Osteoblast (primary cell): Measurements from ENCODE around the gene DNAJC6. TPM values are rescaled to one million over a fixed set of nuclear protein-coding genes. Genes with fewer than 3 reads are reported as not detected.

Experiments used
- DNase-seq: peaks from one replicate; pipeline ENCODE4 v3.0.0; 2011; ENCODE audit warnings: low spot score, mixed read lengths; ENCODE audit not compliant: insufficient read length; ENCODE audit errors: missing footprints
- H2AFZ ChIP-seq: 2 replicates; pipeline ENCODE4 v1.6.0; 2011; ENCODE audit warnings: mild to moderate bottlenecking, low read length
- H3K27ac ChIP-seq: 2 replicates; pipeline ENCODE4 v1.5.1; 2011; ENCODE audit warnings: mild to moderate bottlenecking, low read depth, low read length, moderate library complexity
- H3K27me3 ChIP-seq: 2 replicates; pipeline ENCODE4 v1.6.0; 2012; ENCODE audit warnings: mild to moderate bottlenecking, control low read depth, inconsistent platforms, low read length, moderate library complexity; ENCODE audit not compliant: insufficient read depth
- H3K36me3 ChIP-seq: 2 replicates; pipeline ENCODE4 v1.5.1; 2011; ENCODE audit warnings: mild to moderate bottlenecking, low read length, control low read depth, moderate library complexity; ENCODE audit not compliant: insufficient read depth
- H3K4me1 ChIP-seq: 2 replicates; pipeline ENCODE4 v1.5.1; 2011; ENCODE audit warnings: mild to moderate bottlenecking, low read length, control low read depth, moderate library complexity; ENCODE audit not compliant: insufficient read depth
- H3K4me2 ChIP-seq: 2 replicates; pipeline ENCODE4 v1.6.0; 2011; ENCODE audit warnings: mild to moderate bottlenecking, low read length; ENCODE audit not compliant: insufficient read depth
- H3K4me3 ChIP-seq: fragments of 200-600 bp; sonication (generic); 3 replicates; pipeline ENCODE4 v1.5.1; 2012; ENCODE audit warnings: mild to moderate bottlenecking, low read length, inconsistent platforms; ENCODE audit not compliant: insufficient read depth
- H3K79me2 ChIP-seq: 2 replicates; pipeline ENCODE4 v1.6.0; 2012; ENCODE audit warnings: mild to moderate bottlenecking, low read length, control low read depth, inconsistent platforms; ENCODE audit not compliant: insufficient read depth
- H3K9me3 ChIP-seq: 2 replicates; pipeline ENCODE4 v1.5.1; 2011; ENCODE audit warnings: low read depth, low read length, control low read depth
- H4K20me1 ChIP-seq: 2 replicates; pipeline ENCODE4 v1.6.0; 2012; ENCODE audit warnings: mild to moderate bottlenecking, low read length, control low read depth; ENCODE audit not compliant: insufficient read depth
- total RNA-seq: library from RNA; depleted of rRNA; stranded (reverse); fragments of >200 nt; gene quantifications from 2 replicates; pipeline ENCODE4 v1.2.3, GENCODE V29; 2012
- TF ChIP-seq, protein P1 (sequence below): IDR thresholded peaks from 2 replicates; pipeline ENCODE4 v1.5.1; 2011; ENCODE audit warnings: mild to moderate bottlenecking, low read depth, low read length, moderate library complexity; ENCODE audit errors: extremely low read depth

DNAJC6 gene
- total RNA-seq, 1 donor, result 10.5 TPM

GRCh38 chr1:65437616-65438015, 128.3 kb downstream of the DNAJC6 start:
- no peaks in the 10 kb centered on the region for H4K20me1 ChIP-seq
- no peak overlapping the region for H2AFZ ChIP-seq
- no peaks in the 10 kb centered on the region for H3K27me3 ChIP-seq
- TF ChIP-seq, protein P1, sequence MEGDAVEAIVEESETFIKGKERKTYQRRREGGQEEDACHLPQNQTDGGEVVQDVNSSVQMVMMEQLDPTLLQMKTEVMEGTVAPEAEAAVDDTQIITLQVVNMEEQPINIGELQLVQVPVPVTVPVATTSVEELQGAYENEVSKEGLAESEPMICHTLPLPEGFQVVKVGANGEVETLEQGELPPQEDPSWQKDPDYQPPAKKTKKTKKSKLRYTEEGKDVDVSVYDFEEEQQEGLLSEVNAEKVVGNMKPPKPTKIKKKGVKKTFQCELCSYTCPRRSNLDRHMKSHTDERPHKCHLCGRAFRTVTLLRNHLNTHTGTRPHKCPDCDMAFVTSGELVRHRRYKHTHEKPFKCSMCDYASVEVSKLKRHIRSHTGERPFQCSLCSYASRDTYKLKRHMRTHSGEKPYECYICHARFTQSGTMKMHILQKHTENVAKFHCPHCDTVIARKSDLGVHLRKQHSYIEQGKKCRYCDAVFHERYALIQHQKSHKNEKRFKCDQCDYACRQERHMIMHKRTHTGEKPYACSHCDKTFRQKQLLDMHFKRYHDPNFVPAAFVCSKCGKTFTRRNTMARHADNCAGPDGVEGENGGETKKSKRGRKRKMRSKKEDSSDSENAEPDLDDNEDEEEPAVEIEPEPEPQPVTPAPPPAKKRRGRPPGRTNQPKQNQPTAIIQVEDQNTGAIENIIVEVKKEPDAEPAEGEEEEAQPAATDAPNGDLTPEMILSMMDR, result no peak
- peaks cover 19% of the 10 kb centered on the region for H3K4me1 ChIP-seq
- H3K4me3 ChIP-seq, result no peak overlapping the region
- DNase-seq, result no peak
- no peak overlapping the region for H3K27ac ChIP-seq
- H3K79me2 ChIP-seq, result peaks cover 15% of the 10 kb centered on the region
- no peaks in the 10 kb centered on the region for H3K9me3 ChIP-seq
- peaks cover 13% of the 10 kb centered on the region for H3K36me3 ChIP-seq
- H3K4me2 ChIP-seq, result no peak overlapping the region

- peaks cover 19% of the 10 kb centered on the region for H3K4me1 ChIP-seq
- H3K36me3 ChIP-seq, result no peaks in the 10 kb centered on the region
- TF ChIP-seq, protein P1, result no peak
- H3K9me3 ChIP-seq, result no peaks in the 10 kb centered on the region
- DNase-seq, result no peak
- no peak overlapping the region for H2AFZ ChIP-seq
- H3K4me2 ChIP-seq, result no peak overlapping the region
- H3K27ac ChIP-seq, result no peak overlapping the region
- no peaks in the 10 kb centered on the region for H4K20me1 ChIP-seq
- H3K79me2 ChIP-seq, result no peaks in the 10 kb centered on the region
- no peak overlapping the region for H3K4me3 ChIP-seq
- no peaks in the 10 kb centered on the region for H3K27me3 ChIP-seq
These were observed 131.1 kb downstream of the DNAJC6 start for GRCh38 chr1:65440322-65440900.

- DNase-seq, result peak; percentile 72
- Histone ChIP-seq H3K27me3 (no peaks in the 10 kb centered on the region), H3K9me3 (no peaks in the 10 kb centered on the region), H3K4me1 (peaks cover 15% of the 10 kb centered on the region), H3K79me2 (no peaks in the 10 kb centered on the region), H3K27ac (no peak overlapping the region), H3K36me3 (no peaks in the 10 kb centered on the region), H3K4me3 (no peak overlapping the region), H3K4me2 (peak overlapping the region; percentile 14), H4K20me1 (no peaks in the 10 kb centered on the region), H2AFZ (no peak overlapping the region)
- TF ChIP-seq, protein P1, result no peak
These were observed 131.6 kb downstream of the DNAJC6 start for GRCh38 chr1:65440915-65441314.

DNA sequence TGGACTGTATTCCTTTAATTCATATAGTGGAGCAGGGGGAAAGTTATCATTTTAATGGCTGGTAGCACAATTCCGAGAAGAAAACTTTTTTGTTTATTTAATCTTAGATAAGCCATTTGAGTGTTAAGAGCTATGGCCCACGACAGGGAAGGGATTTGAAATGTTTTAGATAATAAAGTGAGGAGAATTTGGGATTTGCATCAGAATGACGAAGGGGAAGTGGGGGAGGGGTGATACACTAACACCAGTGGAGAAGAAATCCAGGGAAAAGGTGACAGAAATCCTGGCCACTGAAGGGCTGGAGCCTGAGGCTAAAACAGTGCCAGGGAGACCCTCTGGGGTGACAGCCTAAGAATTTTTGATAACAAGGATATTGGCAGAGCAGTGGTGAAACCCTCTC, 132.1 kb downstream of the DNAJC6 start:
- H3K27ac ChIP-seq, result no peak overlapping the region
- peak overlapping the region; percentile 14 for H3K4me2 ChIP-seq

More for the DNA sequence above, 132.1 kb downstream of the DNAJC6 start:
- TF ChIP-seq, protein P1, result no peak
- peaks cover 9% of the 10 kb centered on the region for H3K4me1 ChIP-seq
- H3K36me3 ChIP-seq, result no peaks in the 10 kb centered on the region
- no peak overlapping the region for H3K4me3 ChIP-seq
- H2AFZ ChIP-seq, result no peak overlapping the region
- H3K27me3 ChIP-seq, result no peaks in the 10 kb centered on the region
- no peaks in the 10 kb centered on the region for H3K79me2 ChIP-seq
- no peaks in the 10 kb centered on the region for H4K20me1 ChIP-seq
- DNase-seq, result peak; percentile 38
- H3K9me3 ChIP-seq, result no peaks in the 10 kb centered on the region
